GM21528 (cell line): ENCODE data around the gene MTNR1A.
A peak's percentile ranks its signal among the peaks of the same experiment; 100 is the strongest.

Experiments used
- ATAC-seq: cut with Tn5 transposase; IDR thresholded peaks from one replicate; pipeline ENCODE4 v1.9.1; 2021; ENCODE audit warnings: mild to moderate bottlenecking, moderate library complexity; ENCODE audit not compliant: unreplicated experiment, low FRiP score

The MTNR1A gene

GRCh38 chr4:186554914-186555827 is at the start of gene MTNR1A:
TSS of gene MTNR1A (minus strand) at chr4:186555567. CDS start at chr4:186555365, 202 bp downstream.
- ATAC-seq: no peak

GRCh38 chr4:186604124-186604807 is 48.9 kb upstream of the MTNR1A start:
- ATAC-seq: no peak

DNA sequence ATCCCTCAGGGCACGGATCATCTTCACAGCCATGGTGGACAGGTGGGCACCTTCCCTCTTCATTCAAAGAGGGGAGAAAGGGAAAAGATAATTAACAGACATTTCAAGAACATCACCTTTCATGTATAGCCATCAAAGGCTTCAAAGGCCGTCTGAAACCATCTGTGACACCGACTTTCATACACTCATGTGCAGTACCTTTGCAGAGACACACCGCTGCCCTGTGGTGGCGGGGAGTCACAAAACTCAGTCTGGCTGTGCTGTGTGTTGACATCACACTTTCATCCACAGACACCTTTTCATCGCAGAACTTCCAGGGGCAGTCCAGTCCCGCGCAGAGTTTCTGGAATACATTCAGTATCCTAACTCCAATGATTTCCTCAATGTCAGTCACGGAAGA is 47.6 kb upstream of the MTNR1A start:
- ATAC-seq: no peak

DNA sequence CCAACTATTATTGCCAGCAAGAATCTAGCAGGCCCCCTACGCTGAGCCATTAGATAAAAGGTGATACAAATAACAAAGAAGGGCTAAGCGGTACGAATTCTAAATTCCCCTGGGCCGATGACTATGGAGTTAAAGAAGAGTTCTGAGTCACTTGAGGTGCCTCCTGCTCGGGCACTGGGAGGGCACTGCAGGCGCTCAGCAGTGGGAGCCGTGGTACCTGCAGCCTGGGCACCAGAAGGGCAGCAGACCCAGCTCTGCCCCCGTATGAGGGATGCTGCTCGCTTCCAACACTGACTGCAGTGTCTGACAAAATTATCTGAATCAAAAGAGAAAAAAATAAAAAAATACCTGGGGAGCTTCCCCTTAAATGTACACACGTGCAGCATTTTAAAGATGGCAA is 44.1 kb upstream of the MTNR1A start:
- ATAC-seq: no peak

GRCh38 chr4:186598686-186599085 is 43.3 kb upstream of the MTNR1A start:
- no peak for ATAC-seq

DNA sequence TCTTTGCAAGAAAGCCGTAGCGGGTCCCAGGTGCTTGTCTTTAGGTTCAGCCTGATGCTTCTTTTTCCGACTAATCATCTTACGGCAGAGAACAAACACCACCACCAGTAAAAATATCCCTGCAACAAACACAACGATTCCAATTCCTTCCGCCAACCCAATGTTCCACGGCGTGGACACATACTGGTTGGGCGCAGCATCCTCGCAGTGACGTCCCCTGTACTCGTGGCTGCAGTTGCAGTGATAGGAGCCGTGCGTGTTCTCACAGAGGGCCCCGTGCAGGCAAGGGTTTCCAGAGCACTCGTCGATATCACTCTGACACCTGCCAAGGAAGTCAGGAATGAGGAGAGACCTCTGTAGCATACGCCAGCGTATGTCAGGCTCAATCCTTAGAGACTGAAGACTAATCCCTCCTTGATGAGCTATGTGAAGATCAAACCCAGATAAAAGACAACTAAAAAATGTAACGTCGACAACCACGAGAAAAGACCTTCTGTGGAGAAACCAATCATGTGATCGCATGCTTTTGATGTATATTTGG is 41.6 kb upstream of the MTNR1A start:
- no peak for ATAC-seq

DNA sequence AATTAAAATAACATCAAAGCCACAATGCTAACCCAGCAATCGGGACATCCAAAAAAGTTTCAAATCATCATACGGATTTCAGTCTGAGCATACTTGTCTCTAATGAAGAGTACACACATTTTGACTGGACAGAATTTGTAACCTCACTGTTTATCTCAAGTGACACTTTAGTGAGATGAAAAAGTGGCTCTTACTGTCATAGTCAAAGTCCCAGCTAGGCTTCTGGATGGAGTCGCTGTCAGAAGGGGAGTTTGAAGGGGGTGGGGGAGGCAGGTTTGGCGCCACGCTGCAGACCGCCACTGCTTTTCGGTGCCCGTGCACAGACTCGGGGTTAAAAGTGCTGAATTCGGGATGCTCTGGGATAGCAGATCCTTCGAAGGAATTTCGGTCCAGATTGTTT is 41.0 kb upstream of the MTNR1A start:
- ATAC-seq: no peak

GRCh38 chr4:186593587-186593973 is 38.2 kb upstream of the MTNR1A start:
- ATAC-seq: no peak

DNA sequence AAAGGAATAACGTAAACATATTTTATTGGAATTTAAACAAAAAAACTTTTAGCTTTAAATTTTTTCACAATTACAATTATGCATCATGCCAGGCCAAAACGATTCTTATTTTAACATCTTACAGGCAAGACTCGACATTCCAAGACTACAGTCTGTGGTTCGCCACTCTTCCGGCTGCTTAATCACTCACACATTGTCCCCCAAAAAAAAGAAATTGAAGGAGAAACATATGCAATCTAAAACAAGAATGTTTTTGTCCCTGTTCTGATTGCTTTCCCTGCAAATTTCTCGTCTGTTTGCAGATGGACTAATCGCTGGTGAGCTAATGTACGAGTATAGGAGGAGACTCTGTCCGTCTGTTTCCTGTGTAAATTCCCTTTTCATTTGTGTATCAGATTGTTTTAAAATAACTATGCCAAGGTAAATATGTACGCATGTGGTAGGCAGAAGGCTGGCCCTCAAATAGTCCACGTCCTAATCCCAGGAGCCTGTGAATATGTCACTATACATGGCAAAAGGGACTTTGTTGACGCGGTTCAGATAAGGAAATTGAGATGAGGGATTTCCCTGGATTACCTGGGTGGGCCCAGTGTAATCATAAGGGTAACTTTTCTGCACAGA is 37.7 kb upstream of the MTNR1A start:
- ATAC-seq: no peak

- no peak for ATAC-seq
These were observed 37.1 kb upstream of the MTNR1A start for GRCh38 chr4:186592445-186592844.

DNA sequence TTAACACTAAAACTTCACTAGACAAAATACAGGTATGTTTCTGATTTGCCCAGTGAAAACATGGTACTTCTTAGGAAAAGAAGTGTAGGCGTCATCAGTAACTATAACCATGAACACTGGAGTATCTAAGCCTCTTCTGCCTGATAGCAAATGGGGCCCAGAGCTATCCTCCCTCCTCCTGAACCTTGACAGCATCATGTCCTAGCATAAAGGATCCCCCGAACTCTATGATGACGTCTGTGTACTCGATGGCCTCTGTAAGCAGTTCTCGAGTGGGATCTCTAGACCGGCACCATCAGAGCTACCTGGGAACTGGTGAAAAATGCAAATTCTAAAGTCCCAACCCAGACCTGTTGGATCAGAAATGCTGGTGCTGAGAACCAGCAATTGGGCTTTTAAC is 36.3 kb upstream of the MTNR1A start:
- ATAC-seq: no peak

DNA sequence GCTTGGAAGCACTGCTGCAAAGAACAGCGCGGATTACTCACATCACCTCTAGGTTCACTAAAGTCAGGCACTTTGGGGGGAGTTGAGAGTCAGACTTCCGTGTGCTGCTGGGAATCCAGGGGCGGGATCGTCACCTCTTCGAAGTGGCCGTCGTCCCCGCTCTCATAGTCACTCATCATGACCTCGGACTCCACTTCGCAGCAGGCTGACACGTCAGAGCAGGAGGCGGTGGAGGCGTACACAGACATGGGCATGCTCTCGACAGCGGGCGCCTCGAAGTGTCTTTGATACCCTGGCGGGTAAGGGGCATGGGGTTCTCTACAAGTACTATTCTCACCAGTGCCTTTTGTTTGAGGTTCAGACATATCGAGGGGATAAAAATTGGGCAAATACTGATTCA is 33.1 kb upstream of the MTNR1A start:
- ATAC-seq: no peak

DNA sequence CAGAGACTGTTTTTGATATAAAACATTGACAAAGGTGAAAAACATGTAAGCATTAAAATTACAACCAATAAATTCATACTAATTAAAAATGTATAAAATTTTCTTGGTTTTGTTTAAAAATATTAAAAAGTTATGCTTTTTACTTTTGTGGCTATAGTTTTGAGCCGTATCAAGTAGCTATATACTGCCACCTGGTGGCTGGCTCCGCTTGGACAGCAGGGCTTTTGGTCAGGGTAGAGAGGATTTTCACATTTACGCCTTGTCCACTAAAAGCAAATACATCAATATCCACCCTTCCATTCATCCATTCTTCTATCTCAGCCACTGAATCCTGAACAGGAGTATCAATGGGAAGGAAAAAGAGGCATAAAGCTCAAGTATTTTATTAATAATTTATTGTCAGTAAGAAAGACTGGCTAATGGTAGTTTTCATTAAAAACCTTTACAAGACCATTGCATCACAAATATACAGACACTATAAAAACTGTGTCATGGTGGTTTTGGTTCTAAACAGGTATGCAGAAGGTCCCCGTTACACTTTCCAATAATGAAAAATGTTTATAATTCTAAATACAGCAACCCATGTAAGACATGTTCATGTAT is 32.1 kb upstream of the MTNR1A start:
- peak; percentile 80 for ATAC-seq

DNA sequence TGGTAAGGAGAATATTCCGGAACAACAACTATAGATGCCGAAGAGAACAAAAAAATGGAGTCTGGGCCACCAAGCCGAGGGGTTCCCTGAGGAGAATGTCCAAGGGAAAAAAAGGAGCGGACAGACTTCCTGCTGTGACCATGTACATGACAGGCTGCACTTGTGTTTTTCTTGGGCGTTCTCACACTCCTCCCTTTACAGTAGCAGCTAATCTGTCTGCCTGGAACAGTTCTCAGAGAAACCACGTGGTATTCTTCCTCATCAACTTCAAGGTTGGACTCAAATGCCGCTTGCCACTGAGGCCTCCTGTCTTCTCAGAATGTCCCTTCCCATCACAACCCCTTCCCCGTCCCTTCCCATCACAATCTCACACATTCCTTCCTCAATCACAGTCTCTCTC is 30.8 kb upstream of the MTNR1A start:
- ATAC-seq: no peak

DNA sequence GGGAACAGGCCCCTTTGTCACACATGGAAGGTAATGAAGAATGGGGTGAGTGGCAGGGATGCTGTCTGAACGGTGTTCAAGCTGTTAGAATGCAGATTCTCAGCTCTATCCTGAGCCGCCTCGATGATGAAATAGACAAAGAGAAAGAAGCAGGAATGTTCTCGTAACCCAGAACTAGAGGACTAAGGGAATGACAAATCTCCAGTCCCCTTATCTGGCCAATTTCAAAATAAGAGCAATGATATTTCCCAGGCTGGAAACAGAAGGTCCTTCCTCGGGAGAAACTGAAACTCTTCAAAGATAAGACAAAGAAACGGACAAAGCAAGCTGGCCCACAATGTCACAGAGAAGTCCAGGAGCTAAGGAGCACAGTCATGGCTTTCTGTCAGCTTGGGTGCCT is 29.5 kb upstream of the MTNR1A start:
- no peak for ATAC-seq

- ATAC-seq: no peak
These were observed 26.1 kb upstream of the MTNR1A start for GRCh38 chr4:186581421-186581820.

DNA sequence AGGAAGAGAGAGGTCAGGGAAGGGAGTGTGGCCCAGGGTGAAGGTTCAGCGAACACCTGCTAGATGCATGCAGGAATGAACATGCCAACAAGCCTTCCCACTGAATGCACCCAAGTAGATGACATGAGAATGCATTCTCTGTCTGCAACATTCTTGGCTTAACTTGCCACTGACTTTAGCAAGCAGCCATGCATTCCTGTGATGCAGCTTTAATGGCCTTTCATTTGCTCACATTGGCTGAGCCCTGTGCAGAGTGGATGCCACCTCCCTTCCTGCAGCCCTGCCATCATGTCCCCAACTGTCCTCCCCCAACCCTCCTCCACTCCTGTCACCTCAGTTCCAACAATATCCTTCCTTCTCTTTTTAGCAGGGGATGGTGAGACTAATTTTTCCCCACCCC is 25.3 kb upstream of the MTNR1A start:
- no peak for ATAC-seq

DNA sequence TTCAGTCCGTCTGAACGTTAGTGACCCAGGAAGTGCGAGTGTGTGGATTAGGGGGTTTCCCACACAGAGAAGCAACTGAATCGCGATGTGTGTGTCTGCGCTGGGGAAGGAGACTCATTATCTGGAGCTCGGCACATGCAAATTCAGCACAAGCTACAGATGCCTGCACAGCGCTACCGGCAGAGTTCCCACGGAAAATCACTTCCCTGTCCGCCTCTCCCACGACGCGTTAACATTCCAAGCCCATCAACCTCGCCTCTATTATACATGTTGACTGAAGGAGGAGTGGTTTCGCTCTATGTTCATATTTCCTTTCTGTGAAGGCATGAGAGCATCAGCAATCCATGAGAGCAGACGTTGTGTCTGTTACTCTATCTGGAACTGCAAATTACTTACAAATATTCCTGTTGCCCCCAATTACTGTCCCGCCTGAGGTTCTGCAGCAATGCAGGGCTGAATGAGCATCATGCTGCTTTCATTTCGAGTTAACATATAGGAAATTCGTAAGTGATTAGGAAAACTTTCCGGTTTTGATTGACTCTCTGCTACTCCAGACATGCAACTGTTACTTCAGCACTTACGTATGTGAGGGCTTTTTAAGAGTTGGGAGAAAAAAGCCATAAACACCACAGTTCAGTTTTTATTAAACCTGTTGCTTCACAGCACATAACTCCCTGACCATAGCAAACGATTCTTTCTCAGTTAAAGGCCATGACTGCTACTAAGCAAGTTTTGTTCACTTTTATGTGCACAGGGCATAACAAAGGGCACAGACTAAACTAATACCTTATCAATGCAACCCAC is 15.0 kb upstream of the MTNR1A start:
- ATAC-seq: no peak

GRCh38 chr4:186569533-186570192 is 14.3 kb upstream of the MTNR1A start:
- ATAC-seq: no peak
